Neural cell (in vitro differentiated cells): Measurements from ENCODE around the gene SF3B6. TPM values are rescaled to one million over a fixed set of nuclear protein-coding genes. Genes with fewer than 3 reads are reported as not detected.

Source experiments
- H2AFZ ChIP-seq: fragments of 200-600, 300-800 bp; sonication (generic), shearing (Covaris generic); 2 replicates; pipeline ENCODE4 v1.6.0; 2014; ENCODE audit warnings: low read depth, mild to moderate bottlenecking, antibody characterized with exemption, low read length, moderate library complexity
- H3F3A ChIP-seq: fragments of 200-600 bp; shearing (Covaris generic); 2 replicates; pipeline ENCODE4 v1.6.1; 2016; ENCODE audit warnings: mild to moderate bottlenecking, moderate library complexity, mixed read lengths, antibody characterized with exemption, low read length; ENCODE audit not compliant: insufficient read depth, poor library complexity, severe bottlenecking
- H3K27ac ChIP-seq: fragments of 200-600, 300-800 bp; sonication (generic), shearing (Covaris generic); 2 replicates; pipeline ENCODE4 v1.5.1; 2014; ENCODE audit warnings: mild to moderate bottlenecking, low read length, moderate library complexity
- H3K27me3 ChIP-seq: fragments of 300-800, 200-600 bp; sonication (generic), shearing (Covaris generic); 2 replicates; pipeline ENCODE4 v1.6.0; 2014; ENCODE audit warnings: mild to moderate bottlenecking, low read depth, low read length, moderate library complexity; ENCODE audit not compliant: insufficient read depth
- H3K36me3 ChIP-seq: fragments of 300-800, 200-600 bp; sonication (generic), shearing (Covaris generic); 2 replicates; pipeline ENCODE4 v1.5.1; 2014; ENCODE audit warnings: mild to moderate bottlenecking, antibody characterized with exemption, low read length, moderate library complexity; ENCODE audit not compliant: insufficient read depth
- H3K4me2 ChIP-seq: fragments of 300-800, 200-600 bp; sonication (generic), shearing (Covaris generic); 2 replicates; pipeline ENCODE4 v1.6.0; 2014; ENCODE audit warnings: mild to moderate bottlenecking, low read length
- H3K4me3 ChIP-seq: fragments of 300-800, 200-600 bp; sonication (generic), shearing (Covaris generic); 2 replicates; pipeline ENCODE4 v1.5.1; 2014; ENCODE audit warnings: mild to moderate bottlenecking, low read length, moderate library complexity
- H3K79me2 ChIP-seq: fragments of 200-600 bp; shearing (Covaris generic); replicated peaks from 2 replicates; pipeline ENCODE4 v1.6.0; 2014; ENCODE audit warnings: mild to moderate bottlenecking, low read length, moderate library complexity; ENCODE audit not compliant: insufficient read depth
- H3K9ac ChIP-seq: fragments of 300-800, 200-600 bp; sonication (generic), shearing (Covaris generic); 2 replicates; pipeline ENCODE4 v1.6.1; 2016; ENCODE audit warnings: mild to moderate bottlenecking, low read length, mixed read lengths
- H3K9me2 ChIP-seq: fragments of 200-600 bp; shearing (Covaris generic); 2 replicates; pipeline ENCODE4 v1.6.1; 2016; ENCODE audit warnings: mild to moderate bottlenecking, low read length, mixed read lengths; ENCODE audit not compliant: insufficient read depth
- H3K9me3 ChIP-seq: fragments of 200-600, 300-800 bp; sonication (generic), shearing (Covaris generic); 2 replicates; pipeline ENCODE4 v1.6.1; 2016; ENCODE audit warnings: mild to moderate bottlenecking, mixed run types, low read length, moderate library complexity, mixed read lengths
- H4K20me1 ChIP-seq: fragments of 200-600 bp; shearing (Covaris generic); 2 replicates; pipeline ENCODE4 v1.6.1; 2016; ENCODE audit warnings: mild to moderate bottlenecking, mixed run types; ENCODE audit not compliant: insufficient read depth
- CTCF ChIP-seq: fragments of 450-650 bp; IDR thresholded peaks from 2 replicates; pipeline ENCODE4 v1.5.1; 2014; ENCODE audit warnings: antibody characterized with exemption, mild to moderate bottlenecking, moderate library complexity; ENCODE audit not compliant: poor library complexity, severe bottlenecking
- EP300 ChIP-seq: fragments of 450-650 bp; conservative IDR thresholded peaks from 2 replicates; pipeline ENCODE4 v1.6.1; 2014; ENCODE audit warnings: antibody characterized with exemption, mild to moderate bottlenecking, moderate library complexity; ENCODE audit not compliant: poor library complexity, severe bottlenecking
- EZH2 ChIP-seq: fragments of 200-600, 300-800 bp; shearing (Covaris generic), sonication (generic); IDR thresholded peaks from 2 replicates; pipeline ENCODE4 v1.6.1; 2014; ENCODE audit warnings: antibody characterized with exemption, low read length, borderline replicate concordance, mild to moderate bottlenecking; ENCODE audit not compliant: insufficient read depth, poor library complexity, severe bottlenecking
- MXI1 ChIP-seq: fragments of 450-650 bp; conservative IDR thresholded peaks from 2 replicates; pipeline ENCODE4 v1.6.1; 2014; ENCODE audit warnings: antibody characterized with exemption, mild to moderate bottlenecking; ENCODE audit not compliant: poor library complexity, severe bottlenecking
- POLR2AphosphoS5 ChIP-seq: IDR thresholded peaks from 2 replicates; pipeline ENCODE4 v1.6.1; 2012
- RAD21 ChIP-seq: fragments of 450-650 bp; conservative IDR thresholded peaks from 2 replicates; pipeline ENCODE4 v1.6.1; 2014; ENCODE audit warnings: antibody characterized with exemption, mild to moderate bottlenecking, moderate library complexity
- REST ChIP-seq: IDR thresholded peaks from 2 replicates; pipeline ENCODE4 v1.6.1; 2012; ENCODE audit warnings: borderline replicate concordance
- SMC3 ChIP-seq: fragments of 450-650 bp; conservative IDR thresholded peaks from 2 replicates; pipeline ENCODE4 v1.6.1; 2014; ENCODE audit warnings: antibody characterized with exemption, mild to moderate bottlenecking, moderate library complexity; ENCODE audit not compliant: poor library complexity
- TAF1 ChIP-seq: IDR thresholded peaks from 2 replicates; pipeline ENCODE4 v1.6.1; 2012; ENCODE audit warnings: low read depth
- polyA plus RNA-seq: library from polyadenylated mRNA; depleted of rRNA; stranded (reverse); fragments of >200 nt; gene quantifications from 2 replicates; pipeline ENCODE4 v1.2.3, GENCODE V29; 2014
- small RNA-seq, 3 experiments: library from RNA; depleted of rRNA; stranded (forward); fragments of <200 nt; gene quantifications; one replicate each; pipeline ENCODE3, GENCODE V24; 2012

The SF3B6 gene
- polyA plus RNA-seq, 1 donor from 2014 or later: 442 TPM

- no peaks in the 10 kb centered on the region for H3K79me2 ChIP-seq
- no peaks in the 10 kb centered on the region for H3F3A ChIP-seq
- no peaks in the 10 kb centered on the region for H3K36me3 ChIP-seq
- TF ChIP-seq CTCF (no peak), POLR2AphosphoS5 (no peak), TAF1 (no peak)
- H3K27ac ChIP-seq: no peak overlapping the region
- no peaks in the 10 kb centered on the region for H3K9me2 ChIP-seq
- no peaks in the 10 kb centered on the region for H4K20me1 ChIP-seq
- H3K27me3 ChIP-seq: no peaks in the 10 kb centered on the region
- H3K9ac ChIP-seq: no peak overlapping the region
- no peaks in the 10 kb centered on the region for H3K9me3 ChIP-seq
- H2AFZ ChIP-seq: no peak overlapping the region
- H3K4me2 ChIP-seq: no peak overlapping the region
- no peak overlapping the region for H3K4me3 ChIP-seq
These were observed 57.9 kb downstream of the SF3B6 start for GRCh38 chr2:24018241-24018640.

GRCh38 chr2:24017711-24018110 lies 58.4 kb downstream of the SF3B6 start:
- Histone ChIP-seq H2AFZ (no peak overlapping the region), H3K4me3 (no peak overlapping the region), H4K20me1 (no peaks in the 10 kb centered on the region), H3F3A (no peaks in the 10 kb centered on the region), H3K36me3 (no peaks in the 10 kb centered on the region), H3K9me2 (no peaks in the 10 kb centered on the region), H3K27ac (no peak overlapping the region), H3K27me3 (no peaks in the 10 kb centered on the region), H3K79me2 (no peaks in the 10 kb centered on the region), H3K4me2 (no peak overlapping the region), H3K9ac (no peak overlapping the region), H3K9me3 (no peaks in the 10 kb centered on the region)
- TF ChIP-seq REST (no peak), RAD21 (no peak), POLR2AphosphoS5 (no peak), CTCF (no peak), TAF1 (no peak), EZH2 (no peak), MXI1 (no peak), EP300 (no peak), SMC3 (no peak)

Small RNA genes within 50 kb of the gene (small RNA-seq; reads per million reads assigned to genes)
- 0 reads per million in 3 experiments for gene RNU6-370P

Other genes starting within 250 kb of the SF3B6 start
- 37.6 and 42.0 TPM in 2 replicates for gene ATAD2B, start 149.2 kb downstream of the SF3B6 start, polyA plus RNA-seq
- gene UBXN2A, start 135.9 kb downstream of the SF3B6 start, polyA plus RNA-seq: 11.0 and 15.0 TPM in 2 replicates
- gene MFSD2B, start 66.2 kb downstream of the SF3B6 start, polyA plus RNA-seq: 0.27 and 0.70 TPM in 2 replicates
- gene WDCP, start 28.9 kb downstream of the SF3B6 start, polyA plus RNA-seq: 15.7 and 17.0 TPM in 2 replicates
- gene FKBP1B, start 26.6 kb downstream of the SF3B6 start, polyA plus RNA-seq: 154 and 183 TPM in 2 replicates
- 1.8 and 4.7 TPM in 2 replicates for gene TP53I3, start 8.5 kb upstream of the SF3B6 start, polyA plus RNA-seq
- gene PFN4, start 47.0 kb upstream of the SF3B6 start, polyA plus RNA-seq: 1.3 TPM in 1 of 2 replicates, not detected in the other
- gene FAM228B, start 47.1 kb upstream of the SF3B6 start, polyA plus RNA-seq: 15.0 and 22.0 TPM in 2 replicates
- gene FAM228A, start 98.7 kb upstream of the SF3B6 start, polyA plus RNA-seq: 1.5 and 2.6 TPM in 2 replicates